ENCODE measurements around the gene TMTC2.

DNA sequence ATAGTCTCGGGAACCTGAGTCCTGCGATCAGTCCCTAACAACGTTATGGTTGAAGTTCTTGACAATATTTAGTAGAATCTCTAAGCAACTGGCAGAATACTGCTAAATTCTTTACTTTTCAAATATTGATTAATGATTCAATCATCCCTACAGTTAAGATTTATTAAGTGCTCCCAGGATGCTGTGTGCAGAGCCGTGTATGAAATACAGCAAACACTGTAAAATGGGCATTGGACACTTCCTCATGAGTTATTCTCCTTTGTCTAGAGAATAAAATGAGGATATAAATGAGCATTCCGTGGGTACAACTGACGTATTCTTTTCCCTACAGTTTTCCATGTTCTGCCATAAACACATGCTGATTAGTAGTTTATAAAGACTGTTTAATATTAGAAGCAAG lies 372.4 kb downstream of the TMTC2 start:
- TF ChIP-seq, protein P1, sequence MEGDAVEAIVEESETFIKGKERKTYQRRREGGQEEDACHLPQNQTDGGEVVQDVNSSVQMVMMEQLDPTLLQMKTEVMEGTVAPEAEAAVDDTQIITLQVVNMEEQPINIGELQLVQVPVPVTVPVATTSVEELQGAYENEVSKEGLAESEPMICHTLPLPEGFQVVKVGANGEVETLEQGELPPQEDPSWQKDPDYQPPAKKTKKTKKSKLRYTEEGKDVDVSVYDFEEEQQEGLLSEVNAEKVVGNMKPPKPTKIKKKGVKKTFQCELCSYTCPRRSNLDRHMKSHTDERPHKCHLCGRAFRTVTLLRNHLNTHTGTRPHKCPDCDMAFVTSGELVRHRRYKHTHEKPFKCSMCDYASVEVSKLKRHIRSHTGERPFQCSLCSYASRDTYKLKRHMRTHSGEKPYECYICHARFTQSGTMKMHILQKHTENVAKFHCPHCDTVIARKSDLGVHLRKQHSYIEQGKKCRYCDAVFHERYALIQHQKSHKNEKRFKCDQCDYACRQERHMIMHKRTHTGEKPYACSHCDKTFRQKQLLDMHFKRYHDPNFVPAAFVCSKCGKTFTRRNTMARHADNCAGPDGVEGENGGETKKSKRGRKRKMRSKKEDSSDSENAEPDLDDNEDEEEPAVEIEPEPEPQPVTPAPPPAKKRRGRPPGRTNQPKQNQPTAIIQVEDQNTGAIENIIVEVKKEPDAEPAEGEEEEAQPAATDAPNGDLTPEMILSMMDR (IDR thresholded peaks at IDR 0.05): no peak
- TF ChIP-seq POLR2A (IDR thresholded peaks at IDR 0.05): no peak

Measured in testis (tissue), 2 donors.